HG02623 (cell line): ENCODE results near the gene P2RX6.

Experiments
- ATAC-seq: cut with Tn5 transposase; IDR thresholded peaks from one replicate; pipeline ENCODE4 v1.9.1; 2021; ENCODE audit warnings: moderate library complexity; ENCODE audit not compliant: unreplicated experiment

The P2RX6 gene

DNA sequence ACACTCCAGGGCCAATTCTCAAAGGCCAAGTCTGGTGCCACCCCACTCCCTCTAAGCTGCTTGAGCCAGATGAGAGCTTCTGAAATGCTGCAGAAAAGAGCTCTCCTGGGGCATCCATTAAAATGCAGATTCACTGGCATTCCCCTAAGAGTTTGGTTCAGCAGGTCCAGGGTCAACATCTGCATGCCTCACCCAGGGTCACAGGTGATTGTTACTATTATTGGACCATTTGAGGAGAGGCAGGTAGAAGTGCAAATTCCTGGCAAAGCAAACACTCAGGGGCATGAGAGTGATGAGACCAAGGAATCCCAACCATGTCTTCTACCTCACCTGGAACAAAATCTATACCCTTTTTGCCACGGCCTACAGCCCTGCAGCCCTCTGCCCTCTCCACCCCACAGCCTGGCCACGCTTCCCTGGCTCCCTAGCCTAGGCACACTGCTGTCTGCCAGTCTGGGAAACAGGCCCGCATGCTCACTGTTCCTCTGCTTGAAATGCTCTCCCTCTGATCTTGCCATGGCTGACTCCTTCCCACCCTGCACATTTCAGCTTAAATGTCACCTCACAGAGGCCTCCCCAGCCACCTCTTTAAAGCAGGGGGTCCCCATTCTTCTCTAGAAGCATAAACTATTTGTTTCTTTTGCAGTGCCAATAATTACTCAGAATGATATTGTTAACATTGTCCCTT is 4.4 kb upstream of the P2RX6 start:
- no peak for ATAC-seq

DNA sequence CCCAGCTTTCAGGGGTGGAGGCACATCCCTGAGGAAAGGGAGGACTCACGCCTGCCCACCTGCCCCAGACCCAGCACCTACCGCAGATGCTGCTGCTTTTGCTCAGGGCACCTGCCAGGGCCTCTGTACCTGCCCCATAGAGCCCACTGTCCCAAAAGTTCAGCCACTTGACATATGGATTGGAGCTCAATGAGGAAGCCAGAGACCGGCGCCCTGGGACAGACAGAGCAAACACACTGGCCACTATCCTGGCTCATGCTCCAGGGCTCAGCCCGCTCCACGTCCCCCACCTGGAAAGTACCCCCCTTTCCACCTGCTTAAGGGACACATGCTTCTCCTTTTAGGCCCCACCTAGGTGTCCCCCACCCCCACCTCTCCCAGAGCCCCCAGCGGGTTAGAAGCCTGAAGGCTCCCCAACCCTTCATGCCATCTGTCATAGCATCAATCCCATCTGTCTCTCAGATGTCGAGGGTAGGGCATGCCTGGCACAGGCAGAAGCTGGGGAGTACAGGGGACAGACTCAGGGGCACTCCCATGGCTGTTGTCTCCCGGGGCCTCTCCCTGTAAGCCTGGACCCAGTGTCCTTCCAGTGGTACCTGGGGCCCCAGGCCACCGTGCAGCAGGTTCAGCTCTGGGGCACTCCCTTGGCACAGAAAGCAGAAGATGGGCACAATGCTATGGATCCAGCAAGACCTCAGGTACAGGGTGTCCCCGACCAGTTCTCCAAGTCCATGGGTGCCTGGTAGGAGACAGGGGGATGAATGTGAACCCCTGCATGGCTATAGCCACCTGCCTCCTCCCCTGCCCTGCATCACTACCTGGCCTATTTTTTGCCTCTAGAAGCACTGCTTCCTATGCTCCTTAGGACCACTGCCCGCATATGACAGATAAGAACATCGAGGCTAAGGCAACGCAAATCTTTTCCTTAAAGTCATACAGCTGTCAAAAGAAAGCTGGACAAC is 2.2 kb upstream of the P2RX6 start:
- no peak for ATAC-seq

DNA sequence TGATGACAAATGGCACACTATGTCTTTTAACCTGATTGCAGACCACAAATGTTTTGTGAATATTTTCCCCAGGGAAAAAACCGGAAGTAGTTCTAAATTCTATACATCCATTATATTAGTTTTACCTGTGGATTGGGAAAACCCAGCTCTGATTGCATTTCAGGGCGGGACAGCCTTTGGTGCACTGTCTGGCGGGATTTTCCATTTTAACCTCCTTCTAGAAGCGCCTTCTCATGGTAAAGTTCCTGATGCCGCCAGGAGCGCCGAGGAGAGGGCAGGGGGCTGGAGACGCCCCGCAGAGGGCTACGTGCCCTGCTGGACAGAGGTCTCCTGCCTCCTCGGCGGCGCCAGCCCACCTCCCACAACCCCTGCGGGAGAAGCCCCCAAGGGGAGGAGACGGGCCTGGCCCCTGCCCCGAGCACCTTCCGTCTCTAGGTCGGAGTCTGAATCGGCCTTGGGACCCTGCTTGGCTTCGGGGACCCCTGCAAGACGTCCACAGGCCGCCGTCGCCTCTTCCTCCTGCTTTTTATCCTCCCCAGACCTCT is 1.2 kb upstream of the P2RX6 start:
- ATAC-seq, result no peak

DNA sequence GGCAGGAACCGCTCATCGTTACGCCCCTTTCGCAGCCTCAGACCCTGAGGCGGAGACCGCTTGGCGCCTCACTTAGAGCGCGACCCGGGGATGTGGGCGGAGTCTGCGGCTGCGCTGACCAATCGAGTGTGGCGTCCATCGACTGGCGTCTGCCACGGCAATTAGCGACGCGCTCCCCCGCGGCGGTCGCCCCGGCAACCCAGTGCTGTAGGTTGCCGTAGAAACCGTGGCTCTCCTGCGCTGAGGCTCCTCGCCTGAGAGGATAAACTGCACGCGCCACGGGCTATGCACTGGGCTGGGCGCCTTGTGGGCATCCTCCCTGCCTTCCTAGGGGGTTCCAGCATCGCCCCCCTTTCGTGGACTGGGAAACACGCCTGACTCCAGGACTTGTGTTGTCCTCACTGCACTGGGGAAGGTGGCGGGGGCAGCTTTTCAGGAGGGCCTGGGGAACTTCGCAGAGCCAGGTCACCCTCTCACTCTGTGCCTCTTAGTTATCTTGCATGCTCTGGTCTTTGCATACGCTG is 701 bp upstream of the P2RX6 start:
- peak; percentile 77 for ATAC-seq

GRCh38 chr22:21015466-21016006 is 571 bp downstream of the P2RX6 start:
- ATAC-seq, result no peak

DNA sequence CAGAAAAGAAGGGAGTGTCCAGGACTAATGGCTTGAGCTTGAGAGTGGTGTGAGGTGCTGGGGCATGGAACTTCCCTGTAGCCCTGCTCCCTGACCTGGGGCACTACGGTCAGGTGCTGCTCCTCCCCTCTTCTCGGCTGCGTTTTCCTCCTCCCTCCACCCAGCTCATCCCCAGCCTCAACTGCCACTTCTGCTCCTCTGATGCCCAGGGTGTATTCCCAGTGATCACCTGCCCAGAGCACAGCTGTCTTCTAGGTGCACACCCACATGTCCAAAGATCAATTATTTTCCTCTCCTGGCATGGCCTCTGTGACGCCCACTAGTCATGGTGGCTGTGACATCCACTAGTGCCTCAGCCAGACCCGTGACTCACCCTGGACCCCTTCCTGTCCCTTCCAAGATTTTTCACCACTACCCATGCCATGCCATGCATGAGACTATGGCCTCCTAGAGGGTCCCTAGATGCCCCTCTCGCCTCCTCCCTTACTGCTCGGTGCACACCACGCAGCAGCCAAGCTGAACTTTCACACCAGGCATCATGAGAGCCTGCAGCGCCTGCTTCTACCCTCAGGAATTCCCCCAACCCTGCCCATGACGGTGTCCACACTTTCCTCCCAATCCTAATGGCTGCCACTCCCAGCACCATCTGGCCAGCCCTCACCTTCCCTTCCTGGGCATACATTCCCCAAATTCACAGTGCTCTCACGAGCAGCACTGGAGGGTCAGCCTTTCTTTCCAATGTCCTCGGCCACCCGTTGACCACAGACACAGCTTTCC is 1.9 kb downstream of the P2RX6 start:
- no peak for ATAC-seq

GRCh38 chr22:21018314-21018713 is 3.3 kb downstream of the P2RX6 start:
- ATAC-seq, result no peak

DNA sequence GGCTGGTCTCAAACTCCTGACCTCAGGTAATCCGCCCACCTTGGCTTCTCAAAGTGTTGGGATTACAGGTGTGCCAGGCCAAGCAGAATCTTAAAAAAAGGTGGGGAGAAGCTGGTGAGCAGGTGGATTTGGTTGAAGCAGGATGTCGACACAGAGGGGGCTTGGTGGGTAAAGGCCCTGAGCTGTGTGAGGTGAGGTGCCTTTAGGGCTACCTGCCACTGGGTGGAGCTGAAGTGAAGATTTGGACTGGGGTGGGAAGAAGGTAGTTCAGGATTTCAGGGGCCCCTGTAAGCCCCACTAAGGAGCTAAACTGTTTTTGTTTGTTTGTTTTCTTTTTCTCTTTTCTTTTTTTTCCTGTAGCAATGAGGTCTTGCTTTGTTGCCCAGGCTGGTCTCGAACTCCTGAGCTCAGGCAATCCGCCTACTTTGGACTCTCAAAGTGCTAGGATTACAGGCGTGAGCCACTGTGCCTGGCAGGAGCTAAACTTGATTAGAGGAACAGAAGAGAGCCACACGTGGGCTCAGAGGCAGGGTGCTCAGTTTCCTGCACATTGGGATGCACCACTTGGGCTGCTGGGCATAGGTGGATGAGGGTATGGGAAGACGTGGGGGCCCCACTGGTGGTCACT is 6.0 kb downstream of the P2RX6 start:
- ATAC-seq, result no peak

DNA sequence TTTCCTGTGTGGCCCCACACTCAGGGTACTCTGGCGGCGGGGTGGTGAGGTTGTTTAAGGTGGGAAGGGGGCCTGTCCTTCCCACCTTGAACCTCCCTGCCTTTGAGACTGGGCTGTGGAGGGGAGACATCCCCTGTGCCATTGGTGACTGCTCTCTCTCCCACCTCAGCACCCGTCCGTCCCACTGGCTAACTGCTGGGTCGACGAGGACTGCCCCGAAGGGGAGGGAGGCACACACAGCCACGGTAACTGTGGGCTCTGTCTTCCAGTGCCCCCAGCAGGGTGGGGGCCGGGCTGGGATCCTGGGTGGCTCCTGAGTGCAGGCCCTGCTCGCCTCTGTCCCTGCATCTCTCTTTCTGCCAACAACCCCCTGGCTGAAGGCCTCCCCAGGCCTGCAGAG is 7.5 kb downstream of the P2RX6 start:
- no peak for ATAC-seq

- no peak for ATAC-seq
These were observed 8.1 kb downstream of the P2RX6 start for GRCh38 chr22:21022955-21023614.

DNA sequence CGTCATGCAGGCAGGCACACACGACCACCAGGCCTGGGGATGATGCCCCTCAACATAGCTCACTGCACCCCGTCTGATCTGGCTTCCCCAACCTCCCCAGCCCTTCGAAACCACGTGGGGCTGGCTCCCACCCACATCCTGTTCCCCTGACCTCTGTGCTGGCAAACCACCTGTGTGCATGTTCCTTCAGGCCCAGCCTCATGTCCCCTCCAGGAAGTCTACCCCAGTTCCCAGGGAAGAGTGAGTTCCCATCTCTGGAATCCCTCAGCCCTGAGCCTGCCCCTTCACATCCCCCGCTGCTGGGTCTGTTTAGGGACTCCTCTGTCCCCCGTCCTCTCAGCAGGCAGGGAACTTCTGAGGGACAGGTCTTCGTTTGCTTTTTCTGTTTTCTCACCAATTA is 10.3 kb downstream of the P2RX6 start:
- no peak for ATAC-seq

DNA sequence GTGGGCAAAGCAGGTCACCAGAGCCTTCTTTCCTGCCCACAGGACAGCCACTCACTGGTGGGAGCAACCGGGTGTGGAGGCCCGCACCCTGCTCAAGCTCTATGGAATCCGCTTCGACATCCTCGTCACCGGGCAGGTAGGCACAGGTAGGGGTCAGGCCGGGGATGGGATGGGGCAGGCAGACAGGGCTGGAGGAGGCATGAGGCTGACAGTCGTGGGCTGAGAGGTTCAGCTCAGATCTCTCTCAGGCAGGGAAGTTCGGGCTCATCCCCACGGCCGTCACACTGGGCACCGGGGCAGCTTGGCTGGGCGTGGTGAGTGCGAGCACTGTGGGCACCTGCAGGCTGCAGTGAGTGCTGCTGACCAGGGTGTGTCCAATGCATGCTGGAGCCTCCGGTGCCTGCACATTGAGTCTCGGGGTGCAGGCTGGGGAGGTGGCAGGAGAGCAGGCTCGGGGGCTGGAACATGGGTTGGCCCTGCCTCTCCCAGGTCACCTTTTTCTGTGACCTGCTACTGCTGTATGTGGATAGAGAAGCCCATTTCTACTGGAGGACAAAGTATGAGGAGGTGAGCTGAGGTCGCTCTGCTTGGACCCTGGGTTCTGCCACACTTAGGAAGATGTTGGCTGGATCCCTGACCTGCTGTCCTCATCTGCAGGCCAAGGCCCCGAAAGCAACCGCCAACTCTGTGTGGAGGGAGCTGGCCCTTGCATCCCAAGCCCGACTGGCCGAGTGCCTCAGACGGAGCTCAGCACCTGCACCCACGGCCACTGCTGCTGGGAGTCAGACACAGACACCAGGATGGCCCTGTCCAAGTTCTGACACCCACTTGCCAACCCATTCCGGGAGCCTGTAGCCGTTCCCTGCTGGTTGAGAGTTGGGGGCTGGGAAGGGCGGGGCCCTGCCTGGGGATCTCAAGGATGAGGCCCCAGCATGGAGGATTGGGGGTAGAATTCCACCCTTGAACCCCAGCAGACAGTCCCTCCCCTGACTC is 11.1 kb downstream of the P2RX6 start:
- no peak for ATAC-seq

- ATAC-seq, result no peak
These were observed 12.1 kb downstream of the P2RX6 start for GRCh38 chr22:21026783-21027692.

GRCh38 chr22:21028277-21029251 is 13.6 kb downstream of the P2RX6 start:
- ATAC-seq, result no peak

- no peak for ATAC-seq
These were observed 14.6 kb downstream of the P2RX6 start for GRCh38 chr22:21029486-21030025.

DNA sequence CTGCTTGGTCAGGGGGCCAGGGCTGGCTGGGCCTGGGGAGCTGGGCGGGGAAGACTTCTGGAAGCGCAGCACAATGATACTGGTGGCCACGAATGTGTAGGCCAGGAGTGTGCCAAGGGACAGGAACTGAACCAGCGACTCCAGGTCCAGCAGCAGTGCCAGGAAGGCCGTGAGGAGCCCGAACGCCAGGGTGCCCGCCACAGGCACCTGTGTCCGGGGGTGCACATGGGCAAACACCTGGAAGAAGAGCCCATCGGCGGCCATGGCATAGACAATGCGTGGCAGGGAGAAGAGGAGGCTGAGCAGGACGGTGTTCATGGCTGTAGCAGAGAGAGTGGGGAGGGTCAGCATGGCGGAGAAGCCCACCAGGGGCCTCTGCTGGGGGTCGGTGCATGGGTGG is 15.1 kb downstream of the P2RX6 start:
- ATAC-seq, result no peak
